GM12873 (cell line): Measurements from ENCODE around the gene EPC1.

Experiments
- CTCF ChIP-seq: IDR thresholded peaks from 2 replicates; pipeline ENCODE4 v1.5.1; 2012; ENCODE audit warnings: low read depth, mild to moderate bottlenecking, moderate library complexity, low read length, control low read depth; ENCODE audit not compliant: insufficient read depth; ENCODE audit errors: missing control alignments

EPC1 gene

GRCh38 chr10:32321016-32321631, 25.8 kb downstream of the EPC1 start:
- TF ChIP-seq CTCF: no peak

- TF ChIP-seq CTCF: no peak
Measured at GRCh38 chr10:32318476-32318896, 28.5 kb downstream of the EPC1 start.

- no peak for TF ChIP-seq CTCF
Measured at GRCh38 chr10:32317795-32318357, 29.1 kb downstream of the EPC1 start.

GRCh38 chr10:32315424-32315823, 31.5 kb downstream of the EPC1 start:
- TF ChIP-seq CTCF: no peak

- no peak for TF ChIP-seq CTCF
Measured at GRCh38 chr10:32314588-32314987, 32.4 kb downstream of the EPC1 start.

GRCh38 chr10:32308027-32308603, 38.8 kb downstream of the EPC1 start:
- no peak for TF ChIP-seq CTCF

- no peak for TF ChIP-seq CTCF
Measured at GRCh38 chr10:32307609-32308008, 39.3 kb downstream of the EPC1 start.
